Measurements from ENCODE around the gene RGP1. TPM values are rescaled to one million over a fixed set of nuclear protein-coding genes. Genes with fewer than 3 reads are reported as not detected.

The RGP1 gene
- total RNA-seq, 2 donors from 2014 or later = 21.3 to 25.7 TPM

DNA sequence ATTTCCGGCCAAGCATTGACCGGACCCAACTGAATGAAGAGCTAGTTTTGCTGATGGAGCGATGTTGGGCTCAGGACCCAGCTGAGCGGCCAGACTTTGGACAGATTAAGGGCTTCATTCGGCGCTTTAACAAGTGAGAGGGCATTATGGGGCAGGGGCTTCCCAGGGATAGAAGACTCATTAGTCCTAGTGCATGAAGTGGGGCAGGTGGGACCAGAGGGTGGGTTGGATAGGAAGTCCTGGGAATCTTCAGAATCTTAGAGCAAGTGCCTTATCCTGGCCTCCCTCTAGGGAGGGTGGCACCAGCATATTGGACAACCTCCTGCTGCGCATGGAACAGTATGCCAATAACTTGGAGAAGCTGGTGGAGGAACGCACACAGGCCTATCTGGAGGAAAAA, 57.0 kb downstream of the RGP1 start:
- DNase-seq (ENCODE audit: low spot score) = no peak
- H3K27me3 ChIP-seq = no peaks in the 10 kb centered on the region
- TF ChIP-seq, protein P1, sequence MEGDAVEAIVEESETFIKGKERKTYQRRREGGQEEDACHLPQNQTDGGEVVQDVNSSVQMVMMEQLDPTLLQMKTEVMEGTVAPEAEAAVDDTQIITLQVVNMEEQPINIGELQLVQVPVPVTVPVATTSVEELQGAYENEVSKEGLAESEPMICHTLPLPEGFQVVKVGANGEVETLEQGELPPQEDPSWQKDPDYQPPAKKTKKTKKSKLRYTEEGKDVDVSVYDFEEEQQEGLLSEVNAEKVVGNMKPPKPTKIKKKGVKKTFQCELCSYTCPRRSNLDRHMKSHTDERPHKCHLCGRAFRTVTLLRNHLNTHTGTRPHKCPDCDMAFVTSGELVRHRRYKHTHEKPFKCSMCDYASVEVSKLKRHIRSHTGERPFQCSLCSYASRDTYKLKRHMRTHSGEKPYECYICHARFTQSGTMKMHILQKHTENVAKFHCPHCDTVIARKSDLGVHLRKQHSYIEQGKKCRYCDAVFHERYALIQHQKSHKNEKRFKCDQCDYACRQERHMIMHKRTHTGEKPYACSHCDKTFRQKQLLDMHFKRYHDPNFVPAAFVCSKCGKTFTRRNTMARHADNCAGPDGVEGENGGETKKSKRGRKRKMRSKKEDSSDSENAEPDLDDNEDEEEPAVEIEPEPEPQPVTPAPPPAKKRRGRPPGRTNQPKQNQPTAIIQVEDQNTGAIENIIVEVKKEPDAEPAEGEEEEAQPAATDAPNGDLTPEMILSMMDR (IDR thresholded peaks at IDR 0.05) = no peak
- H3K4me1 ChIP-seq = peaks cover 0 to 4% of the 10 kb centered on the region in 2 donors
- H3K36me3 ChIP-seq = peaks cover 34% of the 10 kb centered on the region
- no peak overlapping the region for H3K27ac ChIP-seq
- H3K9me3 ChIP-seq = no peaks in the 10 kb centered on the region
- no peak overlapping the region for H3K4me3 ChIP-seq

Small RNAs within 50 kb of the gene (microRNA-seq; reads per million reads assigned to microRNA genes)
- 0 to 0.71 reads per million in 2 donors for gene MIR6852 (ENCODE audit: borderline number of aligned reads in 2 of 2, borderline replicate concordance in 1 of 2)
- gene MIR6853 (ENCODE audit: borderline number of aligned reads in 2 of 2, borderline replicate concordance in 1 of 2) = 0.71 to 1.4 reads per million in 2 donors

Other genes starting within 250 kb of the RGP1 start
- gene TESK1, start 144.0 kb upstream of the RGP1 start, total RNA-seq = 10 to 100 TPM; 16.5 to 28.0 TPM
- gene CD72, start 130.9 kb upstream of the RGP1 start, total RNA-seq = 1 to 10 TPM in 1 of 2 donors, under 1 TPM in 1; 0.79 to 1.3 TPM
- under 1 TPM in 1 of 2 donors, not detected in 1; 0.55 TPM for gene SIT1, start 98.4 kb upstream of the RGP1 start, total RNA-seq
- gene RMRP, start 91.3 kb upstream of the RGP1 start, total RNA-seq = 100 to 1,000 TPM in 1 of 2 donors, not detected in 1; 431 TPM
- gene CCDC107, start 91.0 kb upstream of the RGP1 start, total RNA-seq = 10 to 100 TPM; 38.5 to 64.3 TPM
- under 1 TPM in 1 of 2 donors, not detected in 1; 0.44 TPM for gene ARHGEF39, start 84.1 kb upstream of the RGP1 start, total RNA-seq
- 1 to 10 TPM; 5.5 to 5.9 TPM for gene CA9, start 75.4 kb upstream of the RGP1 start, total RNA-seq
- 100 to 1,000 TPM; 599 to 915 TPM for gene TPM2, start 59.4 kb upstream of the RGP1 start, total RNA-seq
- gene TLN1, start 17.1 kb upstream of the RGP1 start, total RNA-seq = 100 to 1,000 TPM; 273 to 370 TPM
- gene CREB3, start 16.6 kb upstream of the RGP1 start, total RNA-seq = 10 to 100 TPM; 34.6 to 48.5 TPM
- 10 to 100 TPM; 64.1 to 76.3 TPM for gene GBA2, start 59 bp upstream of the RGP1 start, total RNA-seq
- gene MSMP, start 5.0 kb downstream of the RGP1 start, total RNA-seq = not detected
- 10 to 100 TPM; 17.7 to 27.2 TPM for gene NPR2, start 42.3 kb downstream of the RGP1 start, total RNA-seq
- gene SPAG8, start 63.0 kb downstream of the RGP1 start, total RNA-seq = 1 to 10 TPM; 1.6 to 4.1 TPM
- 10 to 100 TPM; 31.3 to 35.0 TPM for gene HINT2, start 65.8 kb downstream of the RGP1 start, total RNA-seq
- gene FAM221B, start 79.4 kb downstream of the RGP1 start, total RNA-seq = not detected
- 10 to 100 TPM; 10.3 TPM for gene TMEM8B, start 79.9 kb downstream of the RGP1 start, total RNA-seq
- not detected for gene OR13J1, start 121.1 kb downstream of the RGP1 start, total RNA-seq
- gene HRCT1, start 156.9 kb downstream of the RGP1 start, total RNA-seq = 10 to 100 TPM in 1 of 2 donors, 1 to 10 TPM in 1; 4.9 to 12.5 TPM
- gene SPAAR, start 160.2 kb downstream of the RGP1 start, total RNA-seq = 1 to 10 TPM; 3.8 to 6.3 TPM
- not detected for gene OR2S2, start 208.9 kb downstream of the RGP1 start, total RNA-seq

All from right atrium auricular region (tissue), 2 donors.